SK-N-SH (cell line): ENCODE results near the gene FETUB. TPM values are rescaled to one million over a fixed set of nuclear protein-coding genes. Genes with fewer than 3 reads are reported as not detected.

Experiments used
- CTCF ChIA-PET: fragments of 300-600, 350-600 bp; formaldehyde crosslinking; extraction: SDS; loops from one replicate; lab custom pipeline; 2021; lab: Yijun Ruan, JAX
- POLR2A ChIA-PET: fragments of 350-600 bp; sonication (Branson Sonifier 250); formaldehyde crosslinking; extraction: SDS; loops from one replicate; lab custom pipeline; 2020; ENCODE audit warnings: antibody characterized with exemption, inconsistent platforms; lab: Yijun Ruan, JAX
- DNase-seq: peaks from one replicate; pipeline ENCODE4 v3.0.0; 2012
- H2AFZ ChIP-seq: fragments of 200-600 bp; sonication (generic); 2 replicates; pipeline ENCODE4 v1.8.1; 2016; ENCODE audit warnings: antibody characterized with exemption, mild to moderate bottlenecking, low read depth
- H3F3A ChIP-seq: fragments of 200-600 bp; sonication (generic); replicated peaks from 2 replicates; pipeline ENCODE3; 2016; ENCODE audit warnings: antibody characterized with exemption, mild to moderate bottlenecking; ENCODE audit not compliant: insufficient read depth
- H3K27ac ChIP-seq, 2 experiments: fragments of 200-500 bp in 1 of 2; fragments of 200-600 bp in 1 of 2; sonication (Bioruptor generic) in 1 of 2; sonication (generic), shearing (Covaris generic) in 1 of 2; 2 replicates each; pipeline versions ENCODE4 v1.5.1 to v1.6.1; 2014 to 2016; ENCODE audit warnings: low read depth in 2 of 2, inconsistent platforms in 1 of 2, low read length in 1 of 2, mild to moderate bottlenecking in 1 of 2, mixed read lengths in 1 of 2
- H3K27me3 ChIP-seq: fragments of 200-600 bp; sonication (generic), shearing (Covaris generic); 2 replicates; pipeline ENCODE4 v1.6.1; 2016; ENCODE audit warnings: mixed run types; ENCODE audit not compliant: insufficient read depth
- H3K36me3 ChIP-seq, 2 experiments: fragments of 200-500 bp in 1 of 2; fragments of 200-600 bp in 1 of 2; sonication (Bioruptor generic) in 1 of 2; sonication (generic) in 1 of 2; replicated peaks in 1 of 2; 2 replicates each; pipeline versions ENCODE3 to v1.5.1; 2014 to 2016; ENCODE audit warnings: low read length in 1 of 2, mild to moderate bottlenecking in 1 of 2; ENCODE audit not compliant: insufficient read depth in 2 of 2, control insufficient read depth in 1 of 2
- H3K4me1 ChIP-seq, 2 experiments: fragments of 200-500 bp in 1 of 2; fragments of 200-600 bp in 1 of 2; sonication (Bioruptor generic) in 1 of 2; sonication (generic), shearing (Covaris generic) in 1 of 2; 2 replicates each; pipeline versions ENCODE4 v1.5.1 to v1.6.1; 2014 to 2016; ENCODE audit warnings: low read depth in 1 of 2, low read length in 1 of 2, mixed run types in 1 of 2; ENCODE audit not compliant: insufficient read depth in 2 of 2, control insufficient read depth in 1 of 2
- H3K4me2 ChIP-seq: fragments of 200-600 bp; sonication (generic), shearing (Covaris generic); 2 replicates; pipeline ENCODE4 v1.6.1; 2017; ENCODE audit warnings: mixed run types
- H3K4me3 ChIP-seq, 2 experiments: fragments of 200-500 bp in 1 of 2; fragments of 200-600 bp in 1 of 2; sonication (Bioruptor generic) in 1 of 2; sonication (generic), shearing (Covaris generic) in 1 of 2; 2 replicates each; pipeline versions ENCODE4 v1.5.1 to v1.8.1; 2014 to 2016; ENCODE audit warnings: low read depth in 2 of 2, inconsistent platforms in 1 of 2, low read length in 1 of 2, mild to moderate bottlenecking in 1 of 2, mixed read lengths in 1 of 2, moderate library complexity in 1 of 2
- H3K79me2 ChIP-seq: fragments of 200-600 bp; sonication (generic); 2 replicates; pipeline ENCODE4 v1.8.1; 2017; ENCODE audit warnings: mild to moderate bottlenecking; ENCODE audit not compliant: insufficient read depth
- H3K9ac ChIP-seq: fragments of 200-600 bp; sonication (generic); 2 replicates; pipeline ENCODE4 v1.6.1; 2017; ENCODE audit warnings: mixed run types
- H3K9me2 ChIP-seq: fragments of 200-600 bp; sonication (generic); 2 replicates; pipeline ENCODE4 v1.6.1; 2017; ENCODE audit warnings: mixed run types
- H3K9me3 ChIP-seq: fragments of 200-600 bp; sonication (generic); 2 replicates; pipeline ENCODE4 v1.6.1; 2017; ENCODE audit warnings: mixed run types, mild to moderate bottlenecking, moderate library complexity
- H4K20me1 ChIP-seq: fragments of 200-600 bp; sonication (generic); 2 replicates; pipeline ENCODE4 v1.6.1; 2017; ENCODE audit warnings: mild to moderate bottlenecking, mixed run types; ENCODE audit not compliant: insufficient read depth
- ELF1 ChIP-seq: IDR thresholded peaks from 2 replicates; pipeline ENCODE4 v1.4.0; 2012
- EP300 ChIP-seq, 2 experiments: IDR thresholded peaks; 2 replicates each; pipeline versions ENCODE4 v1.4.0 to v1.6.1; 2012; ENCODE audit warnings: borderline replicate concordance in 1 of 2, low read depth in 1 of 2, low read length in 1 of 2
- EZH2phosphoT487 ChIP-seq: fragments of 200-600 bp; sonication (generic); IDR thresholded peaks from 2 replicates; pipeline ENCODE4 v1.6.1; 2017; ENCODE audit warnings: low read depth, mixed run types, mild to moderate bottlenecking, antibody characterized with exemption, moderate library complexity, borderline replicate concordance
- FOSL2 ChIP-seq: IDR thresholded peaks from 2 replicates; pipeline ENCODE4 v1.4.0; 2012; ENCODE audit warnings: low read depth, mild to moderate bottlenecking, moderate library complexity, borderline replicate concordance
- FOXJ3 ChIP-seq: sonication (generic); formaldehyde crosslinking; IDR thresholded peaks from 2 replicates; pipeline ENCODE4 v1.5.1; 2020; ENCODE audit warnings: mild to moderate bottlenecking, missing genetic modification reagents
- FOXM1 ChIP-seq: IDR thresholded peaks from 2 replicates; pipeline ENCODE4 v1.4.0; 2012; ENCODE audit warnings: low read depth, mild to moderate bottlenecking
- GATA2 ChIP-seq: sonication (generic); formaldehyde crosslinking; IDR thresholded peaks from 2 replicates; pipeline ENCODE4 v1.5.0; 2020; ENCODE audit warnings: mild to moderate bottlenecking, missing genetic modification reagents
- MXI1 ChIP-seq: IDR thresholded peaks from 2 replicates; pipeline ENCODE4 v1.6.1; 2012; ENCODE audit warnings: mild to moderate bottlenecking, low read depth, low read length, improper control_type of control experiment
- RFX5 ChIP-seq: IDR thresholded peaks from 2 replicates; pipeline ENCODE4 v1.6.1; 2012; ENCODE audit warnings: mild to moderate bottlenecking, improper control_type of control experiment, low read length
- RXRA ChIP-seq: IDR thresholded peaks from 2 replicates; pipeline ENCODE4 v1.4.0; 2012; ENCODE audit warnings: low read depth, mild to moderate bottlenecking, borderline replicate concordance
- SIN3A ChIP-seq: IDR thresholded peaks from 2 replicates; pipeline ENCODE4 v1.6.1; 2012; ENCODE audit warnings: low read depth, mild to moderate bottlenecking, low read length, moderate library complexity, borderline replicate concordance
- TEAD4 ChIP-seq: IDR thresholded peaks from 2 replicates; pipeline ENCODE4 v1.4.0; 2012; ENCODE audit warnings: mild to moderate bottlenecking, borderline replicate concordance; ENCODE audit not compliant: insufficient read depth
- WGBS: methylation state at CpG from one replicate; pipeline ENCODE4 v1.1.6; 2017; ENCODE audit warnings: low lambda C conversion rate; 5-methylcytosine and 5-hydroxymethylcytosine counted together
- polyA plus RNA-seq, 3 experiments: library from polyadenylated mRNA; depleted of rRNA; stranded (reverse); fragments of >200 nt; gene quantifications; 2 replicates each; pipeline ENCODE4 v1.2.3, GENCODE V29; 2012
- TF ChIP-seq, protein P1 (sequence below): fragments of 150-350 bp; IDR thresholded peaks from 2 replicates; pipeline ENCODE4 v1.6.1; 2016; ENCODE audit warnings: mild to moderate bottlenecking, low read depth, low read length
- TF ChIP-seq, protein P2 (sequence below): IDR thresholded peaks from 2 replicates; pipeline ENCODE4 v1.4.0; 2012; ENCODE audit warnings: low read depth, borderline replicate concordance
- TF ChIP-seq, protein P3 (sequence below): fragments of 200-600 bp; sonication (generic); IDR thresholded peaks from 2 replicates; pipeline ENCODE4 v1.6.1; 2017; ENCODE audit warnings: antibody characterized with exemption, mild to moderate bottlenecking, moderate library complexity
- TF ChIP-seq, protein P4 (sequence below): IDR thresholded peaks from 2 replicates; pipeline ENCODE4; 2012
- TF ChIP-seq, protein P5 (sequence below): IDR thresholded peaks from 2 replicates; pipeline ENCODE4 v1.6.1; 2012; ENCODE audit warnings: mild to moderate bottlenecking, low read depth, low read length, moderate library complexity
- TF ChIP-seq, protein P6 (sequence below): fragments of 150-350 bp; IDR thresholded peaks from 2 replicates; pipeline ENCODE4 v1.6.1; 2017; ENCODE audit warnings: antibody characterized with exemption, low read length, low read depth, borderline replicate concordance

Gene FETUB
- polyA plus RNA-seq, 1 of the 3 experiments (the other 2 are of a cell fraction) = 0.05 TPM

DNA sequence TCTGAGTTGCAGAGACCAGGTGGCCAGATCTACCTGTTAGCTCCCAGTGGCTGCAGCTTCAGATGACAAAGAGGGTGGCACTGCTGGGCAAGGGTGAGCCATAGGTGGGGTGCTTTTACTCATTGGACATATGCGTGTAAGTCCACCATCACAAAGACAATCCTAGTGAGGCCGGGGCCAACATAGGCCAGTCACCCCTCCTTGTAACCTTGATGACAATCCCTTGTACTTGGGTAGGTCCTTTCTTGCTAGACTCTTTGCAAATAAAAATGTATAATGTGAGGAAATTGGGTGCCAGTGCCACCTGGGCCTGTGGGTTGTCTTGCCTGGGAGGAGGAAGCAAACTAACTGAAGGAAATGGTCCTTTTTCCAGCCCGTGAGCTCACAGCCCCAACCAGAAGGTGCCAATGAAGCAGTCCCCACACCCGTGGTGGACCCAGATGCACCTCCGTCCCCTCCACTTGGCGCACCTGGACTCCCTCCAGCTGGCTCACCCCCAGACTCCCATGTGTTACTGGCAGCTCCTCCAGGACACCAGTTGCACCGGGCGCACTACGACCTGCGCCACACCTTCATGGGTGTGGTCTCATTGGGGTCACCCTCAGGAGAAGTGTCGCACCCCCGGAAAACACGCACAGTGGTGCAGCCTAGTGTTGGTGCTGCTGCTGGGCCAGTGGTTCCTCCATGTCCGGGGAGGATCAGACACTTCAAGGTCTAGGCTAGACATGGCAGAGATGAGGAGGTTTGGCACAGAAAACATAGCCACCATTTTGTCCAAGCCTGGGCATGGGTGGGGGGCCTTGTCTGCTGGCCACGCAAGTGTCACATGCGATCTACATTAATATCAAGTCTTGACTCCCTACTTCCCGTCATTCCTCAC is 19.7 kb upstream of the FETUB start:
- 53% methylated on average over 14 of the region's 17 CpGs for WGBS
- POLR2A ChIA-PET = no interaction called here
- no peak for TF ChIP-seq MXI1
- TF ChIP-seq, protein P1, sequence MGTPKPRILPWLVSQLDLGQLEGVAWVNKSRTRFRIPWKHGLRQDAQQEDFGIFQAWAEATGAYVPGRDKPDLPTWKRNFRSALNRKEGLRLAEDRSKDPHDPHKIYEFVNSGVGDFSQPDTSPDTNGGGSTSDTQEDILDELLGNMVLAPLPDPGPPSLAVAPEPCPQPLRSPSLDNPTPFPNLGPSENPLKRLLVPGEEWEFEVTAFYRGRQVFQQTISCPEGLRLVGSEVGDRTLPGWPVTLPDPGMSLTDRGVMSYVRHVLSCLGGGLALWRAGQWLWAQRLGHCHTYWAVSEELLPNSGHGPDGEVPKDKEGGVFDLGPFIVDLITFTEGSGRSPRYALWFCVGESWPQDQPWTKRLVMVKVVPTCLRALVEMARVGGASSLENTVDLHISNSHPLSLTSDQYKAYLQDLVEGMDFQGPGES = no peak
- no peak for TF ChIP-seq FOXM1
- no peak for TF ChIP-seq EZH2phosphoT487
- TF ChIP-seq, protein P2, sequence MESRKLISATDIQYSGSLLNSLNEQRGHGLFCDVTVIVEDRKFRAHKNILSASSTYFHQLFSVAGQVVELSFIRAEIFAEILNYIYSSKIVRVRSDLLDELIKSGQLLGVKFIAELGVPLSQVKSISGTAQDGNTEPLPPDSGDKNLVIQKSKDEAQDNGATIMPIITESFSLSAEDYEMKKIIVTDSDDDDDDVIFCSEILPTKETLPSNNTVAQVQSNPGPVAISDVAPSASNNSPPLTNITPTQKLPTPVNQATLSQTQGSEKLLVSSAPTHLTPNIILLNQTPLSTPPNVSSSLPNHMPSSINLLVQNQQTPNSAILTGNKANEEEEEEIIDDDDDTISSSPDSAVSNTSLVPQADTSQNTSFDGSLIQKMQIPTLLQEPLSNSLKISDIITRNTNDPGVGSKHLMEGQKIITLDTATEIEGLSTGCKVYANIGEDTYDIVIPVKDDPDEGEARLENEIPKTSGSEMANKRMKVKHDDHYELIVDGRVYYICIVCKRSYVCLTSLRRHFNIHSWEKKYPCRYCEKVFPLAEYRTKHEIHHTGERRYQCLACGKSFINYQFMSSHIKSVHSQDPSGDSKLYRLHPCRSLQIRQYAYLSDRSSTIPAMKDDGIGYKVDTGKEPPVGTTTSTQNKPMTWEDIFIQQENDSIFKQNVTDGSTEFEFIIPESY = no peak
- no peak for TF ChIP-seq RFX5
- TF ChIP-seq, protein P3, sequence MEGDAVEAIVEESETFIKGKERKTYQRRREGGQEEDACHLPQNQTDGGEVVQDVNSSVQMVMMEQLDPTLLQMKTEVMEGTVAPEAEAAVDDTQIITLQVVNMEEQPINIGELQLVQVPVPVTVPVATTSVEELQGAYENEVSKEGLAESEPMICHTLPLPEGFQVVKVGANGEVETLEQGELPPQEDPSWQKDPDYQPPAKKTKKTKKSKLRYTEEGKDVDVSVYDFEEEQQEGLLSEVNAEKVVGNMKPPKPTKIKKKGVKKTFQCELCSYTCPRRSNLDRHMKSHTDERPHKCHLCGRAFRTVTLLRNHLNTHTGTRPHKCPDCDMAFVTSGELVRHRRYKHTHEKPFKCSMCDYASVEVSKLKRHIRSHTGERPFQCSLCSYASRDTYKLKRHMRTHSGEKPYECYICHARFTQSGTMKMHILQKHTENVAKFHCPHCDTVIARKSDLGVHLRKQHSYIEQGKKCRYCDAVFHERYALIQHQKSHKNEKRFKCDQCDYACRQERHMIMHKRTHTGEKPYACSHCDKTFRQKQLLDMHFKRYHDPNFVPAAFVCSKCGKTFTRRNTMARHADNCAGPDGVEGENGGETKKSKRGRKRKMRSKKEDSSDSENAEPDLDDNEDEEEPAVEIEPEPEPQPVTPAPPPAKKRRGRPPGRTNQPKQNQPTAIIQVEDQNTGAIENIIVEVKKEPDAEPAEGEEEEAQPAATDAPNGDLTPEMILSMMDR = no peak
- no peak for TF ChIP-seq SIN3A
- TF ChIP-seq TEAD4 = no peak
- no peak for TF ChIP-seq EP300 (IDR thresholded peaks at IDR 0.05; ENCODE audit: borderline replicate concordance in 1 of 2, low read depth in 1 of 2, low read length in 1 of 2)
- TF ChIP-seq FOSL2 = no peak
- TF ChIP-seq, protein P4, sequence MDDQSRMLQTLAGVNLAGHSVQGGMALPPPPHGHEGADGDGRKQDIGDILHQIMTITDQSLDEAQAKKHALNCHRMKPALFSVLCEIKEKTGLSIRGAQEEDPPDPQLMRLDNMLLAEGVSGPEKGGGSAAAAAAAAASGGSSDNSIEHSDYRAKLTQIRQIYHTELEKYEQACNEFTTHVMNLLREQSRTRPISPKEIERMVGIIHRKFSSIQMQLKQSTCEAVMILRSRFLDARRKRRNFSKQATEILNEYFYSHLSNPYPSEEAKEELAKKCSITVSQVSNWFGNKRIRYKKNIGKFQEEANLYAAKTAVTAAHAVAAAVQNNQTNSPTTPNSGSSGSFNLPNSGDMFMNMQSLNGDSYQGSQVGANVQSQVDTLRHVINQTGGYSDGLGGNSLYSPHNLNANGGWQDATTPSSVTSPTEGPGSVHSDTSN = no peak
- TF ChIP-seq, protein P5, sequence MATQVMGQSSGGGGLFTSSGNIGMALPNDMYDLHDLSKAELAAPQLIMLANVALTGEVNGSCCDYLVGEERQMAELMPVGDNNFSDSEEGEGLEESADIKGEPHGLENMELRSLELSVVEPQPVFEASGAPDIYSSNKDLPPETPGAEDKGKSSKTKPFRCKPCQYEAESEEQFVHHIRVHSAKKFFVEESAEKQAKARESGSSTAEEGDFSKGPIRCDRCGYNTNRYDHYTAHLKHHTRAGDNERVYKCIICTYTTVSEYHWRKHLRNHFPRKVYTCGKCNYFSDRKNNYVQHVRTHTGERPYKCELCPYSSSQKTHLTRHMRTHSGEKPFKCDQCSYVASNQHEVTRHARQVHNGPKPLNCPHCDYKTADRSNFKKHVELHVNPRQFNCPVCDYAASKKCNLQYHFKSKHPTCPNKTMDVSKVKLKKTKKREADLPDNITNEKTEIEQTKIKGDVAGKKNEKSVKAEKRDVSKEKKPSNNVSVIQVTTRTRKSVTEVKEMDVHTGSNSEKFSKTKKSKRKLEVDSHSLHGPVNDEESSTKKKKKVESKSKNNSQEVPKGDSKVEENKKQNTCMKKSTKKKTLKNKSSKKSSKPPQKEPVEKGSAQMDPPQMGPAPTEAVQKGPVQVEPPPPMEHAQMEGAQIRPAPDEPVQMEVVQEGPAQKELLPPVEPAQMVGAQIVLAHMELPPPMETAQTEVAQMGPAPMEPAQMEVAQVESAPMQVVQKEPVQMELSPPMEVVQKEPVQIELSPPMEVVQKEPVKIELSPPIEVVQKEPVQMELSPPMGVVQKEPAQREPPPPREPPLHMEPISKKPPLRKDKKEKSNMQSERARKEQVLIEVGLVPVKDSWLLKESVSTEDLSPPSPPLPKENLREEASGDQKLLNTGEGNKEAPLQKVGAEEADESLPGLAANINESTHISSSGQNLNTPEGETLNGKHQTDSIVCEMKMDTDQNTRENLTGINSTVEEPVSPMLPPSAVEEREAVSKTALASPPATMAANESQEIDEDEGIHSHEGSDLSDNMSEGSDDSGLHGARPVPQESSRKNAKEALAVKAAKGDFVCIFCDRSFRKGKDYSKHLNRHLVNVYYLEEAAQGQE = no peak
- no peak for TF ChIP-seq RXRA
- no peak for TF ChIP-seq GATA2 (CRISPR knock-in tag)
- no peak for TF ChIP-seq FOXJ3 (CRISPR knock-in tag)
- TF ChIP-seq, protein P6, sequence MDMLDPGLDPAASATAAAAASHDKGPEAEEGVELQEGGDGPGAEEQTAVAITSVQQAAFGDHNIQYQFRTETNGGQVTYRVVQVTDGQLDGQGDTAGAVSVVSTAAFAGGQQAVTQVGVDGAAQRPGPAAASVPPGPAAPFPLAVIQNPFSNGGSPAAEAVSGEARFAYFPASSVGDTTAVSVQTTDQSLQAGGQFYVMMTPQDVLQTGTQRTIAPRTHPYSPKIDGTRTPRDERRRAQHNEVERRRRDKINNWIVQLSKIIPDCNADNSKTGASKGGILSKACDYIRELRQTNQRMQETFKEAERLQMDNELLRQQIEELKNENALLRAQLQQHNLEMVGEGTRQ = no peak
- TF ChIP-seq ELF1 = no peak

More for the DNA sequence above, 19.7 kb upstream of the FETUB start:
- Histone ChIP-seq H3K9me3 (no peaks in the 10 kb centered on the region), H3K27me3 (peaks cover 34% of the 10 kb centered on the region; the same call in 1 of the 2 replicates), H3K79me2 (no peaks in the 10 kb centered on the region), H2AFZ (no peak overlapping the region), H3K27ac (no peak overlapping the region), H3K4me3 (no peak overlapping the region), H3K4me1 (peaks cover 0 to under 1% of the 10 kb centered on the region in 2 experiments; a peak in 1 of 4 replicates), H4K20me1 (no peaks in the 10 kb centered on the region), H3F3A (no peaks in the 10 kb centered on the region), H3K9me2 (no peaks in the 10 kb centered on the region), H3K9ac (no peak overlapping the region), H3K36me3 (no peaks in the 10 kb centered on the region), H3K4me2 (no peak overlapping the region)
- DNase-seq = no peak
- CTCF ChIA-PET = interaction anchor here (1.2 to 8.6 kb wide), 2 partner anchors 201 to 637 kb away, joined by 3 to 119 read pairs; no protein-coding TSS in a partner anchor
